ENCODE data around the gene NR3C2.

The NR3C2 gene

GRCh38 chr4:148065075-148065474 lies 377.1 kb downstream of the NR3C2 start:
- DNase-seq = no peak

GRCh38 chr4:148064451-148064850 lies 377.8 kb downstream of the NR3C2 start:
- DNase-seq = no peak

DNA sequence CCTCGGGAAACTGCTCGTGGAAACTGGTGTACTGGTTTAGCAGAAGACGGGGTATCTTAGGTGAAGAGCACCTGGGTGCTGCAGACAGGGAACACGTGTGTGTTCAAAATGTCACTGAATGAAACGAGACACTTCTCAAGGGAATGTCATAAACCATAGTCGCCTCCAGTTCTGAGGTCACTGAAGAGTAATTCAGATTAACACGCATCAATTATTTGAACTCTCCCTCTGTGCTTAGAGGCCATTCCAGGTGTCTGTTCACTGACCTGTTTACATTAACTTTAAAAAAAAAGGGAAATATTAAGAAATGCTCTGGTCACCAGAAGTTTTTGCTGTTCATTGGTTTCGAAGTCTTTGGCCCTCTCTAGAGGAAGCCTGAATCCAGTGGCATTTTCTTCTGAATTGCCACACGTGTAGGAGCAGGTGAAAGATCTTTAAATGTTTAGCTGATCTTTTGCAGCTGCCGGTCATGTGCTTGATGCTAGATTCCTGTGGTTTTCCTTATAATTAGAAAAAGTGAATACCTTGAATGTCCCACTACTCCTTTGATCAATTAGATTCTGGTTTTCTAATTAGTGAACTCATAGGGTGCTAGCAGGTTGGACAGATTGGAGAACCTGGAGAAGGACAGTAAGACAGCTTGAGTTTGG lies 379.8 kb downstream of the NR3C2 start:
- no peak for DNase-seq

- no peak for DNase-seq
Measured at GRCh38 chr4:148061795-148062194, 380.4 kb downstream of the NR3C2 start.

GRCh38 chr4:148061141-148061481 lies 381.1 kb downstream of the NR3C2 start:
- no peak for DNase-seq

- DNase-seq = no peak
Measured at GRCh38 chr4:148060264-148061140, 381.7 kb downstream of the NR3C2 start.

GRCh38 chr4:148059617-148060180 lies 382.5 kb downstream of the NR3C2 start:
- no peak for DNase-seq

DNA sequence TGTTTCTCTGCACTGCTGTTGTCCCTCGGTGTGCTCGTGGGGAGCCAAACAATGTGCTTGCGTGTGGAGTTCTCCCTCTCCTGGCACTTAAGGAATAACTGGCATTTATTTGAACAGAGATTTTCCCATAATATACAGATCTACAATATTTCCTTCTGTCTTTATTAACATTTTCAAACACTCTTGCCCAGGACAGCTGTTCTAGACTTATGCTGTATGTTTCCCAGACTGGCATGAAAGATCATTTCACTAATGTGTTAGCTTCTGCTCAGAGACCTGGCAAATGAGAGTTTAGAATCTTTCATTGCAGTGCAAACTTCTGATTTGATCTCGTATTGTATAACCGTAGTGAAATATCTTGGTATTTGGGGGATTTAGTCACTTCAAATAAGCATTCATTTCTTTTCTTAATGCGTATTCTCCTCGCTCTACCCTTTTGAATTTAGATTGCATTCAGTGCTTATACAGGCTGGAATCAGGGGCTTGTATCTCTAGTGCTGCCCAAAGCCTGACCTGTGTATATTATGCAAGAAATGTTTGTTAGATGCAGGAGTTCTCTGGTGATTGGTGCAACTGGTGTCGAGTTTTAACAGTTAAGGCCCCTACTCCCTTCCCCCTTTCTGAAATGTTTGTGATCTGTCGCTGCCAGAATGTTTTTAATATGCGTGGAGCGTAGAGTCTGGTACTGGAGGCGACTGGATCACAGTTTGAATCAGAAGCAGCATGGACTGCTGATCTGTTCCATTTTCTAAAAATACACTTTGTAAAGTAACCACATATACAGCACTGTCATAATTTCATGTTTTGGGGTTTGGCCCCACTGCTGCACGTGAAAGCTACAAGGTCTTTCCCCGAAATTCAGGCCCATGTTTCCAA lies 384.0 kb downstream of the NR3C2 start:
- DNase-seq = no peak

DNA sequence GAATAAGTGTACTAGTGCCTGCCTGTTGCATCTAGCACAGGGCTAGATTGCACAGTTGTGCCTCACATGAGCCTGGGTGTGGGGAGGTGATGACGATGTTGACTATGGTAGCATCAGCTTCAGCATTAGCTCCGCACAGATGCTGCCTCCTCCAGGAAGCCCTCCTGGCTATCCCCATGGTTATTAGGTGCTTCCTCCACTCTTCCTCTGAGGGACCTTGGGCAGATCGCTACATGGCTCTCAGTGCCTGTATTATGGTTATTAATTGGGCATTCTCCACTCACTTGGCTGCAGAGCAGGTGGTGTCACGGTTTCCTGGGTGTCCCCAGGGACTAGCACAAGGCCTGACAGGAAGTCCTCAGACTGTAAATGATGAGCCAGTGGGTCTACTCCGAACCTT lies 384.7 kb downstream of the NR3C2 start:
- DNase-seq = no peak

DNA sequence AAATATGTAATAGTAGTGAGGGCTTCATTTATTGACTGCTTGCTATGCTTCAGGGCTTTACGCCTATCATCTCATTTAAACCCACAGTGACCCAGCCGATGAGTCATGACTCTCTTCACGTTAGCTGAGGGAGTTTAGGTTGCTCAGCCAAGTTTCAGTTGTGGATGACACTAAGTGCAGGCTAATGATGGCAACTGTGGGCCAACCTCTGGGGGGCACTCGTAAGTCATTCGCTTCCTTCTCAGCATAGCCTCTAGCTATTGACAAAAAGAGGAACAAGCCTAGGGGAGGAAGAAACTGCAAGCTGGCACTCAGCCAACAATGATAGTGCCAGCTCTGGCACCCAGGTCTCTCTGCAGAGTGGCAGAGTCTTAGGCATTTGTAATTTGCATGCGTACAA lies 385.3 kb downstream of the NR3C2 start:
- DNase-seq = no peak

GRCh38 chr4:148055844-148056243 lies 386.4 kb downstream of the NR3C2 start:
- DNase-seq = no peak

GRCh38 chr4:148054275-148054674 lies 387.9 kb downstream of the NR3C2 start:
- no peak for DNase-seq

- no peak for DNase-seq
Measured at GRCh38 chr4:148053298-148054003, 388.8 kb downstream of the NR3C2 start.

DNA sequence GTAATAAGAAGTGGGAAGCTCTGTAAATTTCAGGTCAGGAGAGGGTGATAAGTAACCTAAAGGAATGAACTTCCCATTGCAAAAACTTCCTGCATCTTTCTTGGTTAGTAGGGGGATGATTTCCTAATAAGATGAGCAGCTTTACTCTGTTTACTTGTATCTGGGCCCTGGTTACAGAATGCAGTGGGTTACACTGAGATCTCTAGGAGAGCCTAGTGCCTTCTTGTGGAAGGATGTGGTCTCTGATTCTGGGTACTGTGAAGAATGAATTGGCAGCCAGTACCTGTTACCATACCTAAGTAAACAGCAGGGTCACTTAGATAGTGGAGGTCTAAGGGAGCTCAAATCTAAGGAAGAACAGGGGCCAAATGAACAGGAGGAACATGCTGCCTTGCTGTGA lies 389.8 kb downstream of the NR3C2 start:
- no peak for DNase-seq

DNA sequence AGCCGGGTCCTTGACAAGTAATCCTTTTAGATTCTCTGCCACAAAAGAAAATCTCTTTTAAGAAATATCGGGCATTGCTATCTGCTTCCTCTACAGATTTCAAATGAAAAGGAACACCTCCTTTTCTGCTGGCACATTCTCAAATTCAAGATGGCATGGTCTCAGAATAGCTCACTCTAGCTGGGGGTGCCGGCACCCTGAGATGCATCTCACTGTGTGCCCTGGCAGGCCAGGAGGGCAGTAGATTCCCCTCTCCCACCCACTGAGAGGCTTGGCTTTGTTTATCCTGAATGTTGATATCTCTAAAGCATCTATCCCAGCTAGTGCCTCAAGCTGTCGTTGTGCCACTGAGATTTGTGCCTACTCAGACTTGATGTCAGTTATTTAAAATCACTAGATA lies 390.8 kb downstream of the NR3C2 start:
- no peak for DNase-seq

GRCh38 chr4:148048598-148048997 lies 393.6 kb downstream of the NR3C2 start:
- DNase-seq = no peak

GRCh38 chr4:148044912-148045352 lies 397.3 kb downstream of the NR3C2 start:
- DNase-seq = no peak

DNA sequence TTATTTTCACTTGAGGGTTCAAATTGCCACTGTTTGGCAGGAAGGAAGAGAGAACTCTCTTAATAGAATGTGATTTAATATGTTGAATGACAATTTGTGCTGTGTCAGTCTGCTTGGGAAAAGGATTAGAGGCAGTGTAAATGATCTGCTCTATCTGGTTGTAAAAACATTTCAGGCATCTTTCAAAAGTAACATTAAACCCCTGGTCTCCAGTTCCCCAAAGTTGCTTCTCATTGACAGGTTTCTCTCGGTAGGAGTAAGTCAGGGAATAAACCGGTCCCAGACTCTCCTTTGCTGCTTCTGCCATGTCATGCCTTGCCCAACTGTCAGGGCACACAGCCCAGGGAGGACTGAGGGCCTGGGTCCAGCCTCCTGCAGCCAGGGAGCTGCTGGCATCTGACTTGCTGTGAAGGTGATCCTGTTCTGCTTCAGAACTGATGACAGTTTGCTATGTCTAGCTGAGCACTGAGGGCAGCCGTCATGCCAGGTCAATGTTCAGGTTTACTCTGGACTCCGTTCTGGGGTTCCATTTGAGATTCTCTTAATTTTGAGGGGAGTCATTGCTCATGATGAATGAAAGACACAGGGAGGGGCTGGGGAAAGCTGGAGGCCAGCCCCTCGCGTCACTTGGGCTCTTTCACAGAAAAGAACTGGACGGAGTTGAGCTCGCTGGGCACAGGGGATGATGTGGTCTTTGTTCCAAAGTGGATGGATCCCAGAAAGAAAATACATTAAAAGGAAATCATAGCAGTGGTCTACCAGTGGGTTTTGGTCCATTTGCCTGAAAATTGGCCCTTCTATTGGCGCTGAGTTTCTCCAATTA lies 397.9 kb downstream of the NR3C2 start:
- DNase-seq = no peak

DNA sequence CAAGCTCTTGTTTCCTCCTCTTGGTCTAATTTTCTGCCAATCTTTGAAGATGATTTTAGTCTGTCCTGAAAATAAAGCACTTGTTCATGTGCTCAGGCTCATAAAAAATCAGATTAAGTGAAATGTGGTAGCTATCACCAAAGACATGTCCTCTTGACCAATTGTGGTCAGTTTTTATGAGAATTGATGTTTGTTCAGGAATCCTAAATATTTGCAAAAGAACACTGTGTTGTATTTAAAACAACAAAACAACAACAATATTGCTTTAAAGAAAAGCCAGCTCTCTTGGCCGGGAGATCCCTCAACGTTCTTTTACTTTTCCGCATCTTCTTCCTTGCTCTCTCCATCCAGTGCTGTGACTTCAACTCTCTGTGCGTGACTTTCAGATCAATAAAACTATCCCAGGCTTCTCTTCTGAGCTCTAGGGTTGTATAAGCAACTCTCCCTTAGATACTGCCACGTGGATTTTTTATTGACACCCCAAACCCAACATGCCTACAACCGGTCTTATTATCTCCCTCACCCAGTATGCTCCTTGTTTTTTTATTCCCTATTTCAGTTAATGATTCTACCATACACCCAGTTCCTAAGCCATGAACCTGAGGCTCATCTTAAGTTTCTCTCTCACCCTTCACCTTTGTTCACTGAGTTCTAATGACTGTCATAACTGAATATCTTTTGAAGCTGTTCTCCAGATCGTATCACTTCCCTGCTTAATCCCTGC lies 400.4 kb downstream of the NR3C2 start:
- DNase-seq = no peak

GRCh38 chr4:148034813-148035212 lies 407.4 kb downstream of the NR3C2 start:
- DNase-seq = no peak

Measured in NCI-H2227 treated with DMSO at 0.1 percent for 48 hours (cell line).